Neural cell (in vitro differentiated cells): Measurements from ENCODE around the gene GNAI2.

Experiments
- EP300 ChIP-seq: fragments of 450-650 bp; conservative IDR thresholded peaks from 2 replicates; pipeline ENCODE4 v1.6.1; 2014; ENCODE audit warnings: antibody characterized with exemption, mild to moderate bottlenecking, moderate library complexity; ENCODE audit not compliant: poor library complexity, severe bottlenecking
- POLR2AphosphoS5 ChIP-seq: IDR thresholded peaks from 2 replicates; pipeline ENCODE4 v1.6.1; 2012
- TAF1 ChIP-seq: IDR thresholded peaks from 2 replicates; pipeline ENCODE4 v1.6.1; 2012; ENCODE audit warnings: low read depth
- TF ChIP-seq, protein P1 (sequence below): fragments of 450-650 bp; IDR thresholded peaks from 2 replicates; pipeline ENCODE4 v1.5.1; 2014; ENCODE audit warnings: antibody characterized with exemption, mild to moderate bottlenecking, moderate library complexity; ENCODE audit not compliant: poor library complexity, severe bottlenecking

DNA sequence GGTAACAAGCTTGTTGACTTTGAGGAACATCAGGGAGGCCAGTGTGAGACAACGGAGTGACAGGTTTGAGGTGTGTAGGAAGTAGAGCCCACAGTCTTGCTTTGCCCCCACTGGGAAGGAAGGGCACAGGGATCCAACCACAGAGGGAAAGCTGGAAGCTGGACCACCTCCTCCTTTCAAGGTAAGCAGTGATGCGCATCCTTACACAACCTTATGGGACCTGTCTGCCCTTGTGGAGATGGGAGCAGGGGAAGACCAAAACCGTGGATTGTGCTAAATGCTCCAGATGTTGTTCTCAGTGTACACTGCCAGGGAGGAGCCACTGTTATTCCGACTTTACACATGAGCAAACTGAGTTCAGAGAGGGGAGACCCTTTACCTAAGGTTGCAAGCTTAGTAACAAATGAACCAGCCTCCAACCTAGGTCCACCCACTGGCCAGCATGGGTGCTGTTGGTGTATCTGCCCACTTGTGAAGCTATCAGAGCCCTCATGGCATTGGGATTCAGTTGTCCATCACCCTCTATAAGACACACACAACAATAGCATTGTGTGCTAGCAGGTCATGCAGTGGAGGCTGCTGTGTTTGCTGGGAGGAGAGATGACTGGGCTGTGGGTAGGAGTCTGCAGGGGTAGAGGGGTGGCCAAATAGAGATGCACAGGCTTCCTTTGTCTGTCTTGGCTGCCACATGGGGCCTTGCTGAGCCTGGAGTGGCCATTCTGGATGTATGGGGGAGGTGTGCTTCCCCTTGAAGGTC is 42.3 kb downstream of the GNAI2 start:
- TF ChIP-seq TAF1 (no peak), POLR2AphosphoS5 (no peak), EP300 (no peak)
- TF ChIP-seq, protein P1, sequence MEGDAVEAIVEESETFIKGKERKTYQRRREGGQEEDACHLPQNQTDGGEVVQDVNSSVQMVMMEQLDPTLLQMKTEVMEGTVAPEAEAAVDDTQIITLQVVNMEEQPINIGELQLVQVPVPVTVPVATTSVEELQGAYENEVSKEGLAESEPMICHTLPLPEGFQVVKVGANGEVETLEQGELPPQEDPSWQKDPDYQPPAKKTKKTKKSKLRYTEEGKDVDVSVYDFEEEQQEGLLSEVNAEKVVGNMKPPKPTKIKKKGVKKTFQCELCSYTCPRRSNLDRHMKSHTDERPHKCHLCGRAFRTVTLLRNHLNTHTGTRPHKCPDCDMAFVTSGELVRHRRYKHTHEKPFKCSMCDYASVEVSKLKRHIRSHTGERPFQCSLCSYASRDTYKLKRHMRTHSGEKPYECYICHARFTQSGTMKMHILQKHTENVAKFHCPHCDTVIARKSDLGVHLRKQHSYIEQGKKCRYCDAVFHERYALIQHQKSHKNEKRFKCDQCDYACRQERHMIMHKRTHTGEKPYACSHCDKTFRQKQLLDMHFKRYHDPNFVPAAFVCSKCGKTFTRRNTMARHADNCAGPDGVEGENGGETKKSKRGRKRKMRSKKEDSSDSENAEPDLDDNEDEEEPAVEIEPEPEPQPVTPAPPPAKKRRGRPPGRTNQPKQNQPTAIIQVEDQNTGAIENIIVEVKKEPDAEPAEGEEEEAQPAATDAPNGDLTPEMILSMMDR = no peak
